Pancreas (tissue), 10 donors: ENCODE measurements around the gene ATG3. TPM values are rescaled to one million over a fixed set of nuclear protein-coding genes. Genes with fewer than 3 reads are reported as not detected.

Experiments used
- ATAC-seq, 4 donors: fragments of 200-7000 bp; cut with Tn5 transposase; one replicate each; pipeline versions ENCODE4 v1.8.0 to v1.9.1; 2020; ENCODE audit warnings: mild to moderate bottlenecking in 4 of 4, moderate library complexity in 4 of 4
- DNase-seq, 6 donors: peaks; one replicate each; pipeline ENCODE4 v3.0.0-alpha.2; 2020
- FAIRE-seq: peaks from 2 replicates; lab custom pipeline; 2012; peaks lifted over from hg19 to GRCh38; lab: Jason Lieb, UNC
- H3K27ac ChIP-seq, 4 donors: fragments of 200-600 bp; sonication (generic); 1 replicate in 3 of 4; 2 replicates in 1 of 4; pipeline versions ENCODE4 v1.5.0 to v1.8.0; 2020
- H3K27me3 ChIP-seq, 4 donors: fragments of 200-600 bp; one replicate each; pipeline ENCODE4 v1.8.0; 2021
- H3K36me3 ChIP-seq, 3 donors: fragments of 200-600 bp; sonication (generic) in 1 of 3; one replicate each; pipeline versions ENCODE4 v1.5.0 to v1.8.0; 2020 to 2021
- H3K4me1 ChIP-seq, 3 donors: fragments of 200-600 bp; one replicate each; pipeline ENCODE4 v1.8.0; 2021
- H3K4me3 ChIP-seq, 4 donors: fragments of 200-600 bp; sonication (generic) in 2 of 4; one replicate each; pipeline versions ENCODE4 v1.5.0 to v1.8.0; 2020 to 2021
- H3K9me3 ChIP-seq, 4 donors: fragments of 200-600 bp; one replicate each; pipeline ENCODE4 v1.8.0; 2021
- WGBS, 2 donors: extraction: QIAGEN DNeasy Blood & Tissue Kit; methylation state at CpG; one replicate each; pipeline ENCODE4 v1.1.7; 2013; 5-methylcytosine and 5-hydroxymethylcytosine counted together
- intact Hi-C, 3 donors: fragments of 100-400 bp; cut with DNase I; formaldehyde crosslinking; loops; one replicate each; pipeline versions ENCODE4 v1.11.1 to v1.14.2; 2022
- polyA plus RNA-seq, 2 donors: library from polyadenylated mRNA; stranded (reverse); fragments of 200-250 nt; gene quantifications; one replicate each; pipeline ENCODE4 v1.2.3, GENCODE V29; 2013
- total RNA-seq, 6 donors: library from RNA; stranded (reverse); fragmentation: NEBNext Ultra II Directional in 4 of 6; extraction: Animal tissue kit (Norgen Biotek cat#: 25700) in 4 of 6; gene quantifications; one replicate each; pipeline versions ENCODE4 v1.2.1 to v1.2.4, GENCODE V29; 2021 to 2023
- TF ChIP-seq, protein P1 (sequence below), 4 donors: fragments of 200-600 bp; sonication (generic) in 3 of 4; IDR thresholded peaks; one replicate each; pipeline versions ENCODE4 v1.5.0 to v1.8.0; 2021; ENCODE audit warnings: antibody characterized with exemption in 4 of 4
- donor health status: healthy with polysubstance abuse.
- donor health status: DM: no; HTN: no; CAD: no; lungs with moderate emphysema.
- donor health status: DM: no; HTN: no; CAD: no.
- donor health status: control.
- donor health status: control.
- donor health status: Bipolar disorder and iron deficiency.
- donor health status: DM: yes; HTN: yes; CAD: no.
- donor health status: DM: no; HTN: no; CAD: no.
- donor health status: DM: no; HTN: no; CAD: no.
- donor health status: DM: yes; HTN: yes; CAD: no.

The ATG3 gene
- total and polyA plus RNA-seq, 8 donors = 10.9 to 34.2 (median 25.2) TPM

DNA sequence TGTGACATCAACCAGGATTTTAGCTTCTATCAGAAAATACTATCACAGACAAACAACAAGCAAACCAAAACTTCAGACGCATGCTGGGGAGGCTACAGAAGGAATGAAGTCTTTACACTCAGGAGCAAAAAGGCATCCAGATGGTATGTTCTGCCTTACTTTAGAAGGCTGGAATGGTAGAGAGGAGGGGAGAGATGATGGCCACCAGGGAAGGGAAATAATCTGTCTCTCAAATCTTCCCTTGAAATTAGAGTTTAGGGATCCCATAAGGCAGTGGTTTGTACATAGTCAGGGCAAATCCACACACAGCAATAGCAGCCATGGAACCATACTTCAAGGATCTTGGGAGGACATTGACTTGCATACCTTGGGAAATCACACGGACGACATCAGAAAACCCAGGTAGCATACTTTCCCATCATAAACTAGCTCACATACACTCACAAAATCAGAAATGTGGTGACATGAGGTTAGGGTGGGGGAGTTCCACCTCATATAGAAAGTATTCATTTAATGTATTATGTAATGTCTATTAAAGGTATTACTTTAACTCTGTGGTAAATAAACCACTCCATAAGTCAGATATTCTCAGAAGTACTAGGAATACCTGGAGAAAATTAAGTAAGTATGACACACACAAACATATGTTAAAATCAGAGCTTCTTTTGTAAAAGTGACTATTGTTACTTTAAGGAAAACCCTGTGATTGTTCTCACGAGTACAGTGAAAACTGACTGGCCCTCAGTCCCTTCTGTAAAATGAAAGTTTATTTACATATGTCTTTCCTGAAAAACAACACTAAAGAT is 71.9 kb downstream of the ATG3 start:
- 66 to 72% methylated on average over 4 of the region's 4 CpGs for WGBS, 2 donors
- TF ChIP-seq, protein P1, sequence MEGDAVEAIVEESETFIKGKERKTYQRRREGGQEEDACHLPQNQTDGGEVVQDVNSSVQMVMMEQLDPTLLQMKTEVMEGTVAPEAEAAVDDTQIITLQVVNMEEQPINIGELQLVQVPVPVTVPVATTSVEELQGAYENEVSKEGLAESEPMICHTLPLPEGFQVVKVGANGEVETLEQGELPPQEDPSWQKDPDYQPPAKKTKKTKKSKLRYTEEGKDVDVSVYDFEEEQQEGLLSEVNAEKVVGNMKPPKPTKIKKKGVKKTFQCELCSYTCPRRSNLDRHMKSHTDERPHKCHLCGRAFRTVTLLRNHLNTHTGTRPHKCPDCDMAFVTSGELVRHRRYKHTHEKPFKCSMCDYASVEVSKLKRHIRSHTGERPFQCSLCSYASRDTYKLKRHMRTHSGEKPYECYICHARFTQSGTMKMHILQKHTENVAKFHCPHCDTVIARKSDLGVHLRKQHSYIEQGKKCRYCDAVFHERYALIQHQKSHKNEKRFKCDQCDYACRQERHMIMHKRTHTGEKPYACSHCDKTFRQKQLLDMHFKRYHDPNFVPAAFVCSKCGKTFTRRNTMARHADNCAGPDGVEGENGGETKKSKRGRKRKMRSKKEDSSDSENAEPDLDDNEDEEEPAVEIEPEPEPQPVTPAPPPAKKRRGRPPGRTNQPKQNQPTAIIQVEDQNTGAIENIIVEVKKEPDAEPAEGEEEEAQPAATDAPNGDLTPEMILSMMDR (IDR thresholded peaks at IDR 0.05) = no peak
- intact Hi-C loops = no loop called here
- ATAC-seq (no peak), DNase-seq (no peak), FAIRE-seq (no peak)
- Histone ChIP-seq H3K4me1 (no peaks in the 10 kb centered on the region), H3K4me3 (no peak overlapping the region), H3K9me3 (no peaks in the 10 kb centered on the region), H3K27me3 (no peaks in the 10 kb centered on the region), H3K27ac (no peak overlapping the region), H3K36me3 (no peaks in the 10 kb centered on the region)

DNA sequence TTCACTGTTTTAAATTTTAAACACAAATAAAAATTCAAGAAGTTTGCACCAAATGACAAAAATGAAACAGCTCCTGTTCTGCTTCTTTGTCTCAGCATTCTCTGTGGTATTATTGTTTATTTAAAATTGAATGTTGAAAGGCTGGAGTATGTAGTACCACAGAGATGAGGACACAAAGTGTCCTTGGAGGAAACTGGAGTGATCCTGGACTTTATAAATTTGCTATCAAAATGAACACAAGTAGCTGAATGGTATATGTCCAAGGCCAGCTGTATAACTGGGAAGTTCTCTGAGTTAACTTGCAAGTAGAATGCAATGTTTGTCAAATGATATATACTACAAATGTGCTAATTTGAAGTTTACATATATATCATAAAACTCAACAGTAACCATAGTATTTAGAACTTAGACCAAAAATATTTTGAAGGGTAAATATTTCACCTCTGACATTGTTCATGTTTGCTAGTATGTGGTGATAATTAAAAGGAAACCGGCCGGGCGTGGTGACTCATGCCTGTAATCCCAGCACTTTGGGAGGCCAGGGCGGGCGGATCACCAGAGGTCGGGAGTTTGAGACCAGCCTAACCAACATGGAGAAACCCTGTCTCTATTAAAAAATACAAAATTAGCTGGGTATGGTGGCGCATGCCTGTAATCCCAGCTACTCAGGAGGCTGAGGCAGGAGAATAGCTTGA is 74.8 kb downstream of the ATG3 start:
- FAIRE-seq (no peak), DNase-seq (no peak), ATAC-seq (no peak)
- no peak overlapping the region for H3K4me3 ChIP-seq
- H3K9me3 ChIP-seq = no peaks in the 10 kb centered on the region
- H3K36me3 ChIP-seq = no peaks in the 10 kb centered on the region
- no peaks in the 10 kb centered on the region for H3K27me3 ChIP-seq
- H3K4me1 ChIP-seq = no peaks in the 10 kb centered on the region
- 88 to 91% methylated on average over 7 of the region's 7 CpGs for WGBS, 2 donors
- no peak overlapping the region for H3K27ac ChIP-seq
- intact Hi-C loops = no loop called here
- TF ChIP-seq, protein P1 (IDR thresholded peaks at IDR 0.05) = no peak

DNA sequence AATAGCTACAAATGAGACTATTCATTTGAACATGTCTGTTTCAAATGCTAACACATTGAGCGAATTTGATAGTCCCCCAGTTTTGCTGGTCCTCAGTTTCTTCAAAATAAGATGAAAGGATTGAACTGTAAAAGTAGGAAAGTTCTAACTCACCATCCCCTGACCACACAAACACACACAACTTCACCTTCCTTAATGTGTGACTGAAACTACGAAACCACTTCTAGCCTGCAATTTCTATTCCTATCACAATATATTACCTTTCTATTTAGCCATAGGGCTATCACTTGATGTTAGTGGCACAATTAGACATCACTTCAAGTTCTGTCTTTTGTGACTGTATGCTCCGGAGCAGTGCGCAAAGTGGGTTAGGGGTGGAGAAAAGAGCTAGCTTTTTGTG is 77.4 kb downstream of the ATG3 start:
- FAIRE-seq (no peak), DNase-seq (no peak), ATAC-seq (no peak)
- Histone ChIP-seq H3K4me1 (no peaks in the 10 kb centered on the region), H3K4me3 (no peak overlapping the region), H3K9me3 (no peaks in the 10 kb centered on the region), H3K27me3 (no peaks in the 10 kb centered on the region), H3K36me3 (no peaks in the 10 kb centered on the region), H3K27ac (no peak overlapping the region)
- intact Hi-C loops = no loop called here
- TF ChIP-seq, protein P1 (IDR thresholded peaks at IDR 0.05) = no peak
- WGBS, 2 donors = 81 to 91% methylated on average over 4 of the region's 4 CpGs

DNA sequence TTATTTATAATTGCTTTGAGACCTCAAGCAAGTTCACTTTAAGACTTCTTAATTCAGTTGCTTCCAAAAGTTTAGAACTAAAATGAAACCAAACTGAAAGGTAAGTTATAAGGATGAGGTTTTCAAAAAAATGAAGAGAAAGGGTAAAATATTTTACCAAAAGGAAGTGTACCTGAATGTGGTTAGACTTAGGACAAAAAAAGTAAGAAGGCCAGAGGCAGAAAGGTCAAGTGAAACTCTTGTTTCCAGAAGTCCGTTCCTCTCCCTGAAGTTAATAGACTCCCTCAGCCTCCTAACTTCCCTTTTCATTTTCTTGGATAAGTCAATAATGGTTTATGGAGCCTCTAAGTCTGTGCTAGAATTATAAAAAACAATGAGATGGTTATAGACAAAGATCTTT is 79.1 kb downstream of the ATG3 start:
- Histone ChIP-seq H3K4me3 (no peak overlapping the region), H3K27ac (no peak overlapping the region), H3K27me3 (no peaks in the 10 kb centered on the region), H3K36me3 (no peaks in the 10 kb centered on the region), H3K9me3 (no peaks in the 10 kb centered on the region), H3K4me1 (no peaks in the 10 kb centered on the region)
- ATAC-seq (no peak), FAIRE-seq (no peak), DNase-seq (no peak)
- intact Hi-C loops = no loop called here
- 83 to 91% methylated on average over 1 of the region's 1 CpG for WGBS, 2 donors
- TF ChIP-seq, protein P1 (IDR thresholded peaks at IDR 0.05) = no peak

Other genes starting within 250 kb of the ATG3 start
- 1 to 10 TPM; 1.1 to 4.8 (median 2.5) TPM for gene CD200, start 228.8 kb downstream of the ATG3 start, total RNA-seq
- gene CD200, start 228.8 kb downstream of the ATG3 start, polyA plus RNA-seq = 10 to 100 TPM in 1 of 2 donors, 1 to 10 TPM in 1; 3.4 to 22.2 TPM
- under 1 TPM in 4 of 6 donors, not detected in 2; 0.06 to 0.72 (median 0.20) TPM for gene BTLA, start 62.5 kb downstream of the ATG3 start, total RNA-seq
- gene BTLA, start 62.5 kb downstream of the ATG3 start, polyA plus RNA-seq = not detected
- gene SLC35A5, start 83 bp upstream of the ATG3 start, total RNA-seq = 10 to 100 TPM in 4 of 6 donors, 1 to 10 TPM in 2; 8.9 to 16.9 (median 12.4) TPM
- 10 to 100 TPM in 1 of 2 donors, 1 to 10 TPM in 1; 3.0 to 13.0 TPM for gene SLC35A5, start 83 bp upstream of the ATG3 start, polyA plus RNA-seq
- gene CCDC80, start 79.2 kb upstream of the ATG3 start, total RNA-seq = 100 to 1,000 TPM in 1 of 6 donors, 10 to 100 TPM in 3, 1 to 10 TPM in 2; 6.1 to 100 (median 30.1) TPM
- gene CCDC80, start 79.2 kb upstream of the ATG3 start, polyA plus RNA-seq = 10 to 100 TPM in 1 of 2 donors, 1 to 10 TPM in 1; 6.9 to 12.7 TPM